ENCODE measurements around the gene STON2. TPM values are rescaled to one million over a fixed set of nuclear protein-coding genes. Genes with fewer than 3 reads are reported as not detected.

STON2 gene
- total RNA-seq, 1 donor from 2014 or later, result 60.4 TPM

GRCh38 chr14:81280136-81280791 lies 119.9 kb downstream of the STON2 start:
- DNase-seq (ENCODE audit: low spot score in 2 of 2, unreplicated experiment in 2 of 2), result no peak
- Mint-ChIP-seq H3K27me3 (ENCODE audit: low read depth) (no peaks in the 10 kb centered on the region), H3K4me3 (no peak overlapping the region), H3K4me1 (peaks cover 6% of the 10 kb centered on the region), H3K27ac (no peak overlapping the region), H3K9me3 (no peaks in the 10 kb centered on the region), H3K36me3 (peaks cover 26% of the 10 kb centered on the region)
- TF ChIP-seq CTCF (IDR thresholded peaks at IDR 0.05; ENCODE audit: unreplicated experiment), result no peak

GRCh38 chr14:81277096-81277495 lies 123.0 kb downstream of the STON2 start:
- no peak for TF ChIP-seq CTCF (IDR thresholded peaks at IDR 0.05; ENCODE audit: unreplicated experiment)
- no peak overlapping the region for H3K4me3 Mint-ChIP-seq
- no peaks in the 10 kb centered on the region for H3K9me3 Mint-ChIP-seq
- H3K27ac Mint-ChIP-seq, result no peak overlapping the region
- peaks cover 26% of the 10 kb centered on the region for H3K36me3 Mint-ChIP-seq
- H3K4me1 Mint-ChIP-seq, result peaks cover 23% of the 10 kb centered on the region
- H3K27me3 Mint-ChIP-seq (ENCODE audit: low read depth), result no peaks in the 10 kb centered on the region
- DNase-seq (ENCODE audit: low spot score in 2 of 2, unreplicated experiment in 2 of 2), result no peak

GRCh38 chr14:81276073-81277069 lies 123.8 kb downstream of the STON2 start:
- Mint-ChIP-seq H3K4me3 (no peak overlapping the region), H3K9me3 (no peaks in the 10 kb centered on the region), H3K36me3 (peaks cover 26% of the 10 kb centered on the region), H3K27ac (no peak overlapping the region), H3K4me1 (peaks cover 23% of the 10 kb centered on the region), H3K27me3 (ENCODE audit: low read depth) (no peaks in the 10 kb centered on the region)
- no peak for DNase-seq (ENCODE audit: low spot score in 2 of 2, unreplicated experiment in 2 of 2)
- no peak for TF ChIP-seq CTCF (IDR thresholded peaks at IDR 0.05; ENCODE audit: unreplicated experiment)

GRCh38 chr14:81275305-81276072 lies 124.6 kb downstream of the STON2 start:
- no peak for DNase-seq (ENCODE audit: low spot score in 2 of 2, unreplicated experiment in 2 of 2)
- Mint-ChIP-seq H3K36me3 (peaks cover 26% of the 10 kb centered on the region), H3K4me3 (no peak overlapping the region), H3K9me3 (no peaks in the 10 kb centered on the region), H3K27ac (no peak overlapping the region), H3K4me1 (peaks cover 27% of the 10 kb centered on the region), H3K27me3 (ENCODE audit: low read depth) (no peaks in the 10 kb centered on the region)
- no peak for TF ChIP-seq CTCF (IDR thresholded peaks at IDR 0.05; ENCODE audit: unreplicated experiment)

GRCh38 chr14:81273961-81274575 lies 126.1 kb downstream of the STON2 start:
- Mint-ChIP-seq H3K9me3 (no peaks in the 10 kb centered on the region), H3K27ac (no peak overlapping the region), H3K27me3 (ENCODE audit: low read depth) (no peaks in the 10 kb centered on the region)

More at GRCh38 chr14:81273961-81274575, 126.1 kb downstream of the STON2 start:
- no peak for TF ChIP-seq CTCF (IDR thresholded peaks at IDR 0.05; ENCODE audit: unreplicated experiment)
- peaks cover 26% of the 10 kb centered on the region for H3K36me3 Mint-ChIP-seq
- peaks cover 39% of the 10 kb centered on the region for H3K4me1 Mint-ChIP-seq
- H3K4me3 Mint-ChIP-seq, result no peak overlapping the region
- DNase-seq (ENCODE audit: low spot score in 2 of 2, unreplicated experiment in 2 of 2), result no peak
